HEK293T (cell line): Measurements from ENCODE around the gene SETBP1.

ENCODE experiments used
- CTCF ChIA-PET: fragments of 350-600 bp; formaldehyde crosslinking; extraction: SDS; loops from one replicate; lab custom pipeline; 2021; ENCODE audit warnings: antibody characterized with exemption, inconsistent platforms; lab: Yijun Ruan, JAX
- POLR2A ChIA-PET: fragments of 350-600 bp; formaldehyde crosslinking; extraction: SDS; loops from one replicate; lab custom pipeline; 2020; ENCODE audit warnings: antibody characterized with exemption, inconsistent platforms; lab: Yijun Ruan, JAX
- DNase-seq: peaks from one replicate; pipeline ENCODE4 v3.0.0; 2012; ENCODE audit warnings: mixed read lengths; ENCODE audit errors: extremely low spot score
- ARNT ChIP-seq: fragments of 450-650 bp; IDR thresholded peaks from 2 replicates; pipeline ENCODE4 v1.6.1; 2017; ENCODE audit warnings: mild to moderate bottlenecking
- BHLHE40 ChIP-seq: fragments of 450-650 bp; IDR thresholded peaks from 2 replicates; pipeline ENCODE4 v1.6.1; 2016; ENCODE audit warnings: mild to moderate bottlenecking, moderate library complexity, borderline replicate concordance
- CTBP1 ChIP-seq: fragments of 450-650 bp; IDR thresholded peaks from 2 replicates; pipeline ENCODE4 v1.6.1; 2016; ENCODE audit warnings: borderline replicate concordance
- ELF4 ChIP-seq: fragments of 450-650 bp; IDR thresholded peaks from 2 replicates; pipeline ENCODE4 v1.6.1; 2017; ENCODE audit warnings: antibody characterized with exemption
- FOXA1 ChIP-seq: fragments of 450-650 bp; IDR thresholded peaks from 2 replicates; pipeline ENCODE4 v1.6.1; 2016; ENCODE audit warnings: mild to moderate bottlenecking
- FOXK2 ChIP-seq: fragments of 450-650 bp; IDR thresholded peaks from 2 replicates; pipeline ENCODE4 v1.6.1; 2016; ENCODE audit warnings: mild to moderate bottlenecking
- FOXM1 ChIP-seq: fragments of 450-650 bp; IDR thresholded peaks from 2 replicates; pipeline ENCODE4 v1.6.1; 2017; ENCODE audit warnings: mild to moderate bottlenecking, borderline replicate concordance
- HDGF ChIP-seq: fragments of 450-650 bp; IDR thresholded peaks from 2 replicates; pipeline ENCODE4 v1.6.1; 2017; ENCODE audit warnings: antibody characterized with exemption, borderline replicate concordance
- L3MBTL2 ChIP-seq: fragments of 450-650 bp; conservative IDR thresholded peaks from 2 replicates; pipeline ENCODE4 v1.6.1; 2016; ENCODE audit warnings: mild to moderate bottlenecking
- LEF1 ChIP-seq: fragments of 450-650 bp; IDR thresholded peaks from 2 replicates; pipeline ENCODE4 v1.6.1; 2017; ENCODE audit warnings: mild to moderate bottlenecking, borderline replicate concordance
- NFRKB ChIP-seq: fragments of 450-650 bp; IDR thresholded peaks from 2 replicates; pipeline ENCODE4 v1.6.1; 2016; ENCODE audit warnings: mild to moderate bottlenecking, moderate library complexity
- SP1 ChIP-seq: fragments of 450-650 bp; IDR thresholded peaks from 2 replicates; pipeline ENCODE4 v1.6.1; 2017
- SUZ12 ChIP-seq: fragments of 450-650 bp; IDR thresholded peaks from 2 replicates; pipeline ENCODE4 v1.6.1; 2016; ENCODE audit warnings: mild to moderate bottlenecking
- TARDBP ChIP-seq: fragments of 450-650 bp; IDR thresholded peaks from 2 replicates; pipeline ENCODE4 v1.6.1; 2016
- ZNF384 ChIP-seq: fragments of 450-650 bp; IDR thresholded peaks from 2 replicates; pipeline ENCODE4 v1.6.1; 2016
- TF ChIP-seq, protein P1 (sequence below): fragments of 450-650 bp; IDR thresholded peaks from 2 replicates; pipeline ENCODE4 v1.6.1; 2016

The SETBP1 gene

GRCh38 chr18:44917216-44918141, 236.8 kb downstream of the SETBP1 start:
- DNase-seq = no peak
- no peak for TF ChIP-seq TARDBP
- TF ChIP-seq L3MBTL2 = no peak
- no peak for TF ChIP-seq ZNF384
- TF ChIP-seq FOXM1 = no peak
- TF ChIP-seq LEF1 = no peak
- no peak for TF ChIP-seq FOXA1
- no peak for TF ChIP-seq NFRKB
- no peak for TF ChIP-seq ARNT
- TF ChIP-seq HDGF = no peak
- TF ChIP-seq SUZ12 = no peak
- TF ChIP-seq ELF4 = no peak
- TF ChIP-seq BHLHE40 = no peak
- no peak for TF ChIP-seq CTBP1
- TF ChIP-seq, protein P1, sequence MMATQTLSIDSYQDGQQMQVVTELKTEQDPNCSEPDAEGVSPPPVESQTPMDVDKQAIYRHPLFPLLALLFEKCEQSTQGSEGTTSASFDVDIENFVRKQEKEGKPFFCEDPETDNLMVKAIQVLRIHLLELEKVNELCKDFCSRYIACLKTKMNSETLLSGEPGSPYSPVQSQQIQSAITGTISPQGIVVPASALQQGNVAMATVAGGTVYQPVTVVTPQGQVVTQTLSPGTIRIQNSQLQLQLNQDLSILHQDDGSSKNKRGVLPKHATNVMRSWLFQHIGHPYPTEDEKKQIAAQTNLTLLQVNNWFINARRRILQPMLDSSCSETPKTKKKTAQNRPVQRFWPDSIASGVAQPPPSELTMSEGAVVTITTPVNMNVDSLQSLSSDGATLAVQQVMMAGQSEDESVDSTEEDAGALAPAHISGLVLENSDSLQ = no peak
- TF ChIP-seq FOXK2 = no peak
- no peak for TF ChIP-seq SP1
- POLR2A ChIA-PET = no interaction called here
- CTCF ChIA-PET = no interaction called here

DNA sequence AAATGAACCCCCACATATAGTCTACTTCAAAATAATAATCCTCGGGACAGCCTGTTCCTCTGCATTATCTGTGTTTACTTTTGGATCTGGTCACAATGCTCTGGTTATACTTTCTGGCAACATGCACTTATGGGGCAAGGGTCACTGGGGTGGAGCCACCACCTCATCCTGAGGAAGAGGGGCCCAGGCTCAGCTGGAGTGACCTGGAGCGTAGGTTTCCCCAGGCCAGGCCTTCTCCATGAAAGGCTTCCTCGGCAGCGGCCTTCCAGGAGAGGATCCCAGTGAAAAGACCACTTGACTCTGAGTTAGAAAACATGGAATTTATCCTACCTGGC, 237.4 kb downstream of the SETBP1 start:
- POLR2A ChIA-PET = no interaction called here
- CTCF ChIA-PET = no interaction called here
- no peak for DNase-seq
- no peak for TF ChIP-seq L3MBTL2
- TF ChIP-seq TARDBP = no peak

GRCh38 chr18:44920441-44920840, 239.8 kb downstream of the SETBP1 start:
- ChIA-PET CTCF (interaction anchor here (0.6 kb wide), 1 partner anchor 464 kb away, joined by 3 read pairs; no protein-coding TSS in a partner anchor), POLR2A (no interaction called here)
- no peak for DNase-seq
- TF ChIP-seq ZNF384 = no peak
- TF ChIP-seq L3MBTL2 = no peak
- no peak for TF ChIP-seq CTBP1
- no peak for TF ChIP-seq LEF1
- no peak for TF ChIP-seq ARNT
- no peak for TF ChIP-seq NFRKB
- TF ChIP-seq SP1 = no peak
- TF ChIP-seq SUZ12 = no peak
- TF ChIP-seq ELF4 = no peak
- no peak for TF ChIP-seq HDGF
- TF ChIP-seq, protein P1 = no peak
- TF ChIP-seq FOXK2 = no peak
- no peak for TF ChIP-seq FOXA1
- TF ChIP-seq FOXM1 = no peak
- no peak for TF ChIP-seq TARDBP
- TF ChIP-seq BHLHE40 = no peak

GRCh38 chr18:44921974-44922373, 241.3 kb downstream of the SETBP1 start:
- POLR2A ChIA-PET = no interaction called here
- no peak for DNase-seq
- CTCF ChIA-PET = no interaction called here
- TF ChIP-seq ZNF384 = no peak
- TF ChIP-seq, protein P1 = no peak
- no peak for TF ChIP-seq LEF1
- no peak for TF ChIP-seq HDGF
- no peak for TF ChIP-seq ELF4
- no peak for TF ChIP-seq BHLHE40
- TF ChIP-seq SUZ12 = no peak
- TF ChIP-seq NFRKB = no peak
- TF ChIP-seq CTBP1 = no peak
- TF ChIP-seq FOXK2 = no peak
- TF ChIP-seq SP1 = no peak
- TF ChIP-seq FOXM1 = no peak
- TF ChIP-seq FOXA1 = no peak
- no peak for TF ChIP-seq ARNT
- TF ChIP-seq TARDBP = no peak
- TF ChIP-seq L3MBTL2 = no peak

DNA sequence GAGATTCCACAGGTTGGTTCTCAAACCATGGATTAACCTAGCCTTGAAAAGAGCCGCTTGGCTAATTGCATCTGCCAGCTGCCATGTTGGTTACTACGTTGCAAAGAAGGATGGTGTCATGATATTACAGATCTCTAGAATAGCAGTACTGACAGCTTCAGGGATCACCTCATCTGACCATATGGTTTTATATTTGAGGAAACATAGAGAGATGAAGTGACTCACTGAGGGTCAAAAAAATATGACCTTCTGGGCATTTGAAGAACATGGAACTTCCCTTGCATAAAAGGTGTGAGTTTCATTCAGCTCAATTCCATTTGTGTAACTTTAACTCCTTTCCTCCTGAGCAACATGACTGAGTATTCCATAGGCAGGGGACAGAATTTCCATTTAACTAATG, 242.3 kb downstream of the SETBP1 start:
- ChIA-PET CTCF (no interaction called here), POLR2A (no interaction called here)
- TF ChIP-seq ELF4 (no peak), HDGF (no peak)
- DNase-seq = no peak

- CTCF ChIA-PET = no interaction called here
These were observed 244.3 kb downstream of the SETBP1 start for GRCh38 chr18:44924785-44925499.

More at GRCh38 chr18:44924785-44925499, 244.3 kb downstream of the SETBP1 start:
- DNase-seq = no peak
- POLR2A ChIA-PET = no interaction called here
- TF ChIP-seq NFRKB (no peak), ZNF384 (no peak), BHLHE40 (no peak), ARNT (no peak), CTBP1 (no peak), L3MBTL2 (no peak), FOXM1 (no peak), SP1 (no peak), FOXA1 (no peak), SUZ12 (no peak), LEF1 (no peak), HDGF (no peak), TARDBP (no peak), ELF4 (no peak), FOXK2 (no peak)
- TF ChIP-seq, protein P1 = no peak
